GM18909 (cell line): ENCODE measurements around the gene TESMIN.

Experiments used
- ATAC-seq: cut with Tn5 transposase; IDR thresholded peaks from one replicate; pipeline ENCODE4 v1.9.1; 2021; ENCODE audit warnings: mild to moderate bottlenecking; ENCODE audit not compliant: unreplicated experiment, poor library complexity

TESMIN gene

GRCh38 chr11:68762481-68762880 lies 11.2 kb upstream of the TESMIN start:
- no peak for ATAC-seq

GRCh38 chr11:68761801-68762200 lies 10.5 kb upstream of the TESMIN start:
- ATAC-seq: no peak

- ATAC-seq: no peak
Observed at GRCh38 chr11:68759991-68760390, 8.7 kb upstream of the TESMIN start.

DNA sequence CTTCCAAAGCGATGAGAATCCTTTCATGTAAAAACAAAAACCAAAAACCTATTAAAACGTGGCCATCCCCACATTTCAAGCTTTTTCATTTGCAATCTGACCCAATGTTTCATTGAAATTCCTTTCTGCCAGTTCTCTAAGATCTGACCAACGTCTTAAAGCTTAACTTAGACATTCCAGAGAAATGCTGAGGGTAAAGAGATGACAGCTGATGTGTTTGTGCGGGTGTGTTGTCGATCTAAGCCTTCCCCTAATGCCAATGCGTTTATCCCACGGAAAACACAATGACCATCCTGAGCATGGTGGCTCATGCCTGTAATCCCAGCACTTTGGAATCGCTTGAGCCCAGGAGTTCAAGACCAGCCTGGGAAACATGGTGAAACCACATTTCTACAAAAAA lies 6.4 kb upstream of the TESMIN start:
- ATAC-seq: no peak

DNA sequence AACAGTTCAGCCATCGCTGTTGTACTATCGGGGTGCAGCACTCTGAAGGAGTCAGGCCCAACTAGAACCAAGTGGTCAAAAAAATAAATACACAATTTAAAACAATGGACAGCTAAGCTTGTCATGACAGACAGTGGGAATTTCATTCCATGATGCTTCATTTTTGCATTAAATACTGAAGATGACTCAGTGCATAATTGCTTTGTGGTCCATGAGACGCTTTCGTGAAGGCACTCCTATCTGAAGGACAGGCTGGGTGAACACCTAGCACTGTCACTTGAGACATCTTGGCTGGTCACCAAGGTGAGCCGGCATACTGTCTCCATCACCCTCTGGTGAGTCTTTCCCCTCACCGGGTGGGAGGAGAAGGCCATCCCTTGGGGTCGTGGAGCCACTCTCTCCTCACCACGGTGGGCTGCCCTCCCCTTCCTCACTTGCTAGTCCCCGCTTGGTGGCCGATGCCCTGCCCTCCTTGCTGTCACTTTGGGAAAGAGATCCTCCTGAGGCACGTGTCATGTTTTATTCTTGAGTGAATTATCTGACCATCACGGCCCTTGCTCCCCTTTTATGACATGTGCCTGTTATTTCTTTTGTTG lies 4.9 kb upstream of the TESMIN start:
- no peak for ATAC-seq

DNA sequence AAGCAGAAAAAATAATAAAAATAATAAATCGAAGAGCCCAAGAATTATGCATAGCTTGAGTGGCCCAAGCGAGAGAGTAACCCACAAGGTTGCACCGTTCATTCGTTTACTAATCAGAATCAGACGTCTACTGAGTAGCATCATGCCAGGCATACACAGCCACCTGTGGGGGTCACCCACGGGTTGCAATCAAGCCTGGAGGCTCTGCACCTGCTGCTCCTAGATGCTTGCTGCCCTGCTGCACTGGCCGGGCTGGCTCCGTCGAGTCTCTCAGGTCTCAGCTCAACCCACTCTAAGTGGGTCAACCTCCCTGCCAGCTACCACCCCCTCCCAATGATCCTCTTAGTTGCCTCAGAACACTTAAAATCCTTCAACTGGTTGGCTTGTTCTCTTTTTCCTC lies 2.0 kb upstream of the TESMIN start:
- no peak for ATAC-seq

- no peak for ATAC-seq
Observed at GRCh38 chr11:68751004-68751325, 355 bp downstream of the TESMIN start.

DNA sequence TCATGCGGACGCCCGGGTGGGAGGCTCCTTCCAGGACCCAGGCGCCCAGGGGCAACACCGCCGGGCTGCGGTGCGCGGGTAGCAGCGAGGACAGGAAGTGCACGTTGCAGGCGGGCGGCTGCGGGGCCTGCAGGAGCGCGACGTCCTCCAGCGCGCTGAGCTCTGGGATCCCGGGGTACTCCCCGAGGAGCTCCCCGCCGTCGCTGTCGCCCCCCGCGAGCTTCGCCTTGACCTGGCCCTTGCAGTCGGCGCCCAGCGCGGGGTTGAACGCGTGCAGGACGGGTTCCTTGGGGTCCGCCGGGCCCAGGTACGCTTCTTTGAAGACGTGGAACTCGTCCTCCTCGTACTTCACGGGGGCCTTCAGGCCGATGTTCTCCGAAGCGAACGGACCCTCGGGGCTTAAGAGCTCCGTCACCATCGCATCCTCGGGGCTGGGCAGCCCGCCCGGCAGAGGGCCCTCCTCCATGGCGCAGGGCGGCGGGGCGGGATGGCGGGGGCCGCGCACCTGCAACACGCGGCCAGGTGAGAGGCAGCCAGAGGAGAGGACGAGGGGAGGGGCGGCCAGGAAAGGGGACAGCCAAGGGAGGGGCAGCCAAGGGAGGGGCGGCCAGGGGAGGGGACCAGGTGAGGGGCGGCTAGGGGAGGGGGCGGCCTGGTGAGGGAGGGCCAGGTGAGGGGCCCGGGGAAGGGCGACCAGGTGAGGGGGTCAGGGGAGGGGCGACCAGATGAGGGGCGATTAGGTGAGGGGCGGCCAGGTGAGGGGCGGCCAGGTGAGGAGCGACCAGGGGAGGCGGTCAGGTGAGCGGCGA lies 921 bp downstream of the TESMIN start:
- no peak for ATAC-seq

DNA sequence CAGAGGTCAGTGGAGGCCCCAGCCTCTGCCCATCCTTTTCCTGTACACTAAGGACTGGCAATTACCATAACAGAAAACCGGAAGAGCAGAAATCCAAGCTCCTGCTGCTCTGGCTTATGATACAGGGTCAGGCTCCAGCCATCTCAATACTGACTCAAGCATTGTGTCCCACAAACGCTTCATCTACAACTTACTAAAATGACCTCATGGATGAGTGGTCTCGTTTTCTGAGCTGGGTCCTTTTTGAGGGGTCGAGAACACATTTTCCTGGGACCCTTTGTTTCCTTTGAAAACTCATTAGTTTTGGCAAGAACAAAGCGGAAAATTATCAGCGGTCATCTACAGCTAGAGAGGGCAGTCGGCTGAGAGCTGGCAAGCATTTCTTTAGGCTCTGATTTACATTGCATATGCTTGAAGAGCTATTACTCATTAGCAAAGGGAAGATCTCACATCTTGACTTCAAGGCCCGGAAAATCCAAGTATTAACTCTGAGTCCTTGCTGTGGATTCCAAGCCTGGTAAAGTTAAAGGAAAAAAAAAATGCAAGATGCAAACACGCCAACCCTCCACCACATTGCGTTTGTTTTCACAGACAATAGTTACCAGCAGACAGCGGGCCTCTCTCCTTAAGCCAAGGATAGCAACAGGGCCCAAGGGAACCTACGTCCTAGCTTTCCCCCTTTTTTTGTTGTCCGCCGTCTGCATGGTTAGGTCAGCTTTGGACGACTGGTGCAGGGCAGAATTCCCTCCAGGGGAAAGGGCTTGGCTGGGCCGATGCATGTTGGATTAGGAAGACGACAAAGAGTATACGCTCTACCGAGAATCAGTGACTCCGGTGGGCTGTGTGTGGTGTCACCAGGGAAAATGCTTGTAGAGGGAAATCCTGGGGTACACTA lies 1.8 kb downstream of the TESMIN start:
- ATAC-seq: no peak

DNA sequence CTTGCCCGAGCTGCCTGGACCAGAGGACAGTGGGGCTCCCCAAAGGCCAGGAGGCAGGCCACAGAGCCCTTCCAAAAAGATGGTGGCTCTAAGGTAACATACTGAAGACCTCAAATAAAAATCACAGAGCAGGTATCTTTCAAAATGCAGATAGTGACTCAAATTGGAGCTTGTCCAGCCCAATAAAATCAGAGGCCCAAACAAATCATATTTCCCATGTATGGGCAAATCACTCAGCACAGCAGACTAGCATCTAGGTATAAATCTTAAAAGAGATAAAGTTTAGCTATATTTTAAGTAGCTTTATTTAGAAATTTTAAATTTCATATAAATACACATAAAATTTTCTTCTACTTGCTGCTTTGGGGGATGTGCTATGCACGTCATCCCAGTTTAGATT lies 3.3 kb downstream of the TESMIN start:
- ATAC-seq: no peak

GRCh38 chr11:68743539-68743938 lies 7.8 kb downstream of the TESMIN start:
- no peak for ATAC-seq

DNA sequence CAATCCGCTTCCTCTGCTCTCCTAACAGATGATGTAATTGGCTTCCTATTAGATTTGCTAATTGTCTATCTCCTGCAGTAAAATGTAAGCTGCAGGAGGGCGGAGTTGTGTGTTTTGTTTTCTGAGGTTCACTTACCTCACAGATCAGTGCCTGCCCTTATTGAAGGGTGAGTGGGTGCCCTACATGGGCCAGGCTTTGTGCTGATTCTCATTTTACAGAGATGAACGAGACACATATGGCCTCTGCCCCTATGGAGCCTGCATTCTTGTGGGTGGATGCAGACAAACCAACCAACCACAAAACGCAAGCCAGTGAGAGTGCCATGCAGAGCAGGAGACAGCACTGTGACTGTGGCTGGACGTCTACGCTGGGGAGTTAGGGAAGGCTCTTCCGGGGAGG lies 9.9 kb downstream of the TESMIN start:
- ATAC-seq: no peak

DNA sequence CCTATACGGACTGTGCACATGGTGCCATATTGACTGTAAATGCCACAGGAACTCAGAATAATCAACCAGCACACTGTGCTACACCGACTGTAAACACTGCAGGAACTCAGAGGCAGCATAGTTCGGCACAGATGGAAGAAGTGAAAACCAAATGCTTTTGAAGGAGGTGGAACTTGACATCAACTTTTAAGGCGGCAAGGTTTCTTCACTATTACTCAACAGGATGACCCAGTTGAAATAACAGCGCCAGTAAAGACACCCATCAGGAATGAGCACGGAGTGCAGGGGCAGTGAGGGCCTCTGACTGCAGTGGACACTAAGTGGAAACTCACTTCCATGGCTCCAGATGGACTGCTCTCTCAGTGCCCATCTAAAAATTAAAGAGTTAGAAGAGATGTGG lies 15.7 kb downstream of the TESMIN start:
- ATAC-seq: no peak

DNA sequence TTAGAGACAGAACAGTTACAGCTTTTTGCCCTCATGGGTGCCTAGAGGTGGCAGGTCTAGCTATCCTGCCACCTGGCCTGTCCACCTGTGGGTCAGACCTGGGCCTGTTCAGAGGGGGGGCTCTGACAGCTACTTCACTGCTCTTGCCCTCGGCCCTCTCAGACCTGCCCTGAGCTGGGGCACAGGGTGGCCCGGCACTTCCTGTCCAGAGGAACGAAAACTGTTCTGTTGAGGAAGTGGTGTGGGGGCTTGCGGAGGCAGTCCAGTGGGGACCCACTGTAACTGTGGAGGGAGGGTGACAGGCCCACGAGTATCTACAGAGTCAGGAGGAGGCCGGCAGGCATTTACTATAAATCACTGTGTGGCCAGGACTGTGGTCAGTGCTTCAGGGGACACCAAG lies 16.2 kb downstream of the TESMIN start:
- ATAC-seq: no peak

GRCh38 chr11:68734111-68734510 lies 17.2 kb downstream of the TESMIN start:
- no peak for ATAC-seq

- ATAC-seq: no peak
Observed at GRCh38 chr11:68727783-68728182, 23.5 kb downstream of the TESMIN start.

DNA sequence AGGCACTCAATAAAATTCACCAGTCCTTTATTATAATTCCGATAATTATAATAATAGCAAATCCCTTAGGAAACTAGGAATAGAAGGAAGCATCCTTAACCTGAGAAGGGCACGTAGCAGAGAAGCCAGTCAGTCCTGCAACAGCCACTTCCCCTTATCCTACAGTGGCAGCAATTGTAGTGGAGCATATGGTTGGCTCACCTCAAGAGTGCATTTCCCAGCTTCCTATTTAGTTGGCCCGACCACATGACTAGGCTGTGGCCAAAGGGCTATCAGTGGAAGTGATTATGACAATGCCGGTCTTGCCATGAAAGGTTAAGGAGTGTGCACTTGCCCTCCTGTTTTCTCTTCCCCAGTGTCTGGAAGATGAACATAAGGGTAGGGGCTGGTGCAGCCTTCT lies 27.0 kb downstream of the TESMIN start:
- ATAC-seq: no peak

- ATAC-seq: no peak
Observed at GRCh38 chr11:68722143-68722542, 29.2 kb downstream of the TESMIN start.

GRCh38 chr11:68721075-68721474 lies 30.2 kb downstream of the TESMIN start:
- no peak for ATAC-seq

DNA sequence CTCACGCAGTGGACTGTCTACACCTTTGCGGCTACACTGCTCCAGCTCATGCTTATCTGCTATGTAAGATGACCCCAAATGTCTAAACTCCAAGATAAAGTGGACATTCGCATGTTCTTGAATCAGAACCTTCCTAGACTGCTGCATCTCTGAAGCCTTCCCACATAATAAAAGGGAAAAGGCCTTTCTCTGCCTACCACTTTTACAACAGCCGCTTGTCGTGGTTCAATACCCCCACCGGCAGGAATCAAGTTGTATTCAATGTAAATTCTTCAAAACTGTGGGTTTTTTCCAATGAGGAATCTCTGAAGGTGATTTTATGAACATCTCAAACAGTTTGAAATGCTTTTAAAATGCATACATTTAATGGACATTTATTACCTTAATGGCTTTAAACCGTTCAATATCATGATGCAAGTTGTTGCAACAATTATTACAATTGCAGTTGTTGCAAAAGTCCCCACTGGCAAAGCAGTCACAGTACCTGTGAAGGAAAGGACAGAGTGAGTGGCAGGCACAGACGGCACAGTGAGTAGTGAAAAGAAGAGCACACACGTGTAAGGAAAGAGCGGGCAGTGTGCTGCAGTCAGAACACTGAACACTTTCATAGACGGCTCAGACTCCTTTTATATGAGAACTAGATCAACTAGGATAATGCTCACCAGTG lies 35.7 kb downstream of the TESMIN start:
- ATAC-seq: no peak
